GM12891 (cell line): Measurements from ENCODE around the gene LCA5.

ENCODE experiments used
- POLR2A ChIP-seq: IDR thresholded peaks from 2 replicates; pipeline ENCODE4 v1.6.1; 2011; ENCODE audit warnings: low read depth, low read length, control low read depth
- POLR2AphosphoS5 ChIP-seq: IDR thresholded peaks from 2 replicates; pipeline ENCODE4 v1.6.1; 2011; ENCODE audit warnings: low read depth, low read length, control low read depth
- TAF1 ChIP-seq: IDR thresholded peaks from 2 replicates; pipeline ENCODE4 v1.6.1; 2011; ENCODE audit warnings: low read depth, low read length, control low read depth

DNA sequence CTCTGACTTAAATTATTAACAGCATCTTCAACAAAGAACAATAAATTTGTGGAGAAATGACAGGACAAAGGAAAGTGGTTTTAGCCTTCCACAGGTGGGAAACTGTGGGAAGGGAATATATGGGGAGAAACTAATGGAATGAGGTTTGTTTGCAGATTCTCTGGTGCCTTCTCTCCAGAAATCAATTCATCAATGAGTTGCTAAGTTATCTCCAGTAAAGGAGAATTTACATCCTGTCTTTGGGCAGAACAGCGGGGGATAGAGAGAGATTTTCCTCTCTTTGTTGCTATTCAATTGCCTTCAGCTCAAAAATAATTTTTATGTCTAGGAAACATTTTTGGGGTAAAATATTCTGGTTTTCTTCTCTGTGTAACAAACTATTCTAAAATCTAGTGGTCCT is 36.9 kb upstream of the LCA5 start:
- no peak for TF ChIP-seq POLR2AphosphoS5
- TF ChIP-seq POLR2A: no peak
- TF ChIP-seq TAF1: no peak
